G401 (cell line): Measurements from ENCODE around the gene SSX4. TPM values are rescaled to one million over a fixed set of nuclear protein-coding genes. Genes with fewer than 3 reads are reported as not detected.
"Not testable (repeated sequence)": the region's sequence is repeated elsewhere in the genome, so short reads cannot be mapped to it uniquely, and the experiment has no call there.

Experiments used
- DNase-seq: peaks from one replicate; pipeline ENCODE4 v3.0.0-alpha.2; 2015; ENCODE audit warnings: low spot score
- in situ Hi-C: cut with HindIII; loops from 2 replicates; pipeline ENCODE4 v1.10.0; 2016; ENCODE audit warnings: low sequenced_read_pairs, mixed read lengths
- total RNA-seq: library from RNA; depleted of rRNA; stranded (reverse); fragments of >200 nt; shearing (Covaris generic); gene quantifications from 2 replicates; pipeline ENCODE4 v1.2.3, GENCODE V29; 2014; rRNA removed

Gene SSX4
- not detected in 2 replicates for total RNA-seq

GRCh38 chrX:48383239-48383638, at the start of gene SSX4:
Gene SSX4 (plus strand): TSS chrX:48383539. CDS start chrX:48384054, 515 bp downstream.
- in situ Hi-C loops, DNase-seq: not testable (repeated sequence)

GRCh38 chrX:48346059-48346458, 37.3 kb upstream of the SSX4 start:
- in situ Hi-C loops, DNase-seq: not testable (repeated sequence)

GRCh38 chrX:48356315-48357094, 26.8 kb upstream of the SSX4 start, which contains the start of gene SSX3:
Gene SSX3 (minus strand): TSS chrX:48356703. CDS start chrX:48355249, 1,454 bp downstream.
- in situ Hi-C loops, DNase-seq: not testable (repeated sequence)

- in situ Hi-C loops: no loop called here
- no peak for DNase-seq
These were observed 25.7 kb upstream of the SSX4 start for GRCh38 chrX:48357681-48358080.

- in situ Hi-C loops, DNase-seq: not testable (repeated sequence)
These were observed 24.1 kb upstream of the SSX4 start for GRCh38 chrX:48359281-48359680.

- DNase-seq, in situ Hi-C loops: not testable (repeated sequence)
These were observed 15.5 kb upstream of the SSX4 start for GRCh38 chrX:48367717-48368408.

- DNase-seq: not testable (repeated sequence)
These were observed 12.9 kb upstream of the SSX4 start for GRCh38 chrX:48370408-48370807.

GRCh38 chrX:48396931-48397330, 13.6 kb downstream of the SSX4 start:
- in situ Hi-C loops, DNase-seq: not testable (repeated sequence)

More at GRCh38 chrX:48370408-48370807, 12.9 kb upstream of the SSX4 start:
- in situ Hi-C loops: not testable (repeated sequence)

- DNase-seq, in situ Hi-C loops: not testable (repeated sequence)
These were observed 14.5 kb downstream of the SSX4 start for GRCh38 chrX:48397825-48398224.

- DNase-seq, in situ Hi-C loops: not testable (repeated sequence)
These were observed 28.5 kb downstream of the SSX4 start, which contains the start of gene SSX4B for GRCh38 chrX:48411860-48412259. Gene SSX4B (minus strand): TSS chrX:48411960. CDS start chrX:48411372, 588 bp downstream.

- in situ Hi-C loops, DNase-seq: not testable (repeated sequence)
These were observed 43.8 kb downstream of the SSX4 start for GRCh38 chrX:48427027-48427716.

- in situ Hi-C loops, DNase-seq: not testable (repeated sequence)
These were observed 46.3 kb downstream of the SSX4 start for GRCh38 chrX:48429606-48430005.

GRCh38 chrX:48430166-48430565, 46.8 kb downstream of the SSX4 start:
- in situ Hi-C loops, DNase-seq: not testable (repeated sequence)

- DNase-seq, in situ Hi-C loops: not testable (repeated sequence)
These were observed 50.4 kb downstream of the SSX4 start for GRCh38 chrX:48433713-48434112.

Other genes starting within 250 kb of the SSX4 start
- not detected in 2 replicates for gene SSX5, start 186.7 kb upstream of the SSX4 start, total RNA-seq
- not detected in 2 replicates for gene SSX1, start 128.1 kb upstream of the SSX4 start, total RNA-seq
- not detected in 2 replicates for gene SSX3, start 26.8 kb upstream of the SSX4 start, total RNA-seq
- not detected in 2 replicates for gene SSX4B, start 28.4 kb downstream of the SSX4 start, total RNA-seq
- gene SLC38A5, start 86.7 kb downstream of the SSX4 start, total RNA-seq: 55.7 and 82.7 TPM in 2 replicates
- 38.7 and 64.6 TPM in 2 replicates for gene FTSJ1, start 92.7 kb downstream of the SSX4 start, total RNA-seq
- 3.5 and 11.8 TPM in 2 replicates for gene PORCN, start 125.5 kb downstream of the SSX4 start, total RNA-seq
- 87.4 and 107 TPM in 2 replicates for gene EBP, start 138.3 kb downstream of the SSX4 start, total RNA-seq
- 2.0 and 6.6 TPM in 2 replicates for gene TBC1D25, start 156.2 kb downstream of the SSX4 start, total RNA-seq
- gene RBM3, start 190.9 kb downstream of the SSX4 start, total RNA-seq: 297 and 376 TPM in 2 replicates
- gene WDR13, start 214.0 kb downstream of the SSX4 start, total RNA-seq: 71.3 and 76.8 TPM in 2 replicates